Heart right ventricle (tissue), 16 donors: ENCODE data around the gene MAP2K1. TPM values are rescaled to one million over a fixed set of nuclear protein-coding genes. Genes with fewer than 3 reads are reported as not detected.

ENCODE experiments used
- ATAC-seq, 8 donors: fragments of 200-7000 bp; cut with Tn5 transposase; one replicate each; pipeline ENCODE4 v1.9.1; 2020; ENCODE audit warnings: mild to moderate bottlenecking in 8 of 8, moderate library complexity in 8 of 8, moderate number of reproducible peaks in 1 of 8
- DNase-seq, 2 donors: peaks; one replicate each; pipeline ENCODE4 v3.0.0-alpha.2; 2020
- H3K27ac ChIP-seq, 10 donors: fragments of 200-600 bp; sonication (generic) in 2 of 10; one replicate each; pipeline versions ENCODE4 v1.5.0 to v1.8.0; 2020 to 2022; ENCODE audit warnings: mild to moderate bottlenecking in 3 of 10
- H3K27me3 ChIP-seq, 7 donors: fragments of 200-600 bp; one replicate each; pipeline ENCODE4 v1.8.0; 2021 to 2022; ENCODE audit warnings: mild to moderate bottlenecking in 2 of 7
- H3K36me3 ChIP-seq, 9 donors: fragments of 200-600 bp; sonication (generic) in 1 of 9; one replicate each; pipeline versions ENCODE4 v1.5.0 to v1.8.0; 2020 to 2022; ENCODE audit warnings: mild to moderate bottlenecking in 2 of 9
- H3K4me1 ChIP-seq, 9 donors: fragments of 200-600 bp; sonication (generic) in 1 of 9; one replicate each; pipeline versions ENCODE4 v1.5.0 to v1.8.0; 2020 to 2022; ENCODE audit warnings: mild to moderate bottlenecking in 4 of 9
- H3K4me3 ChIP-seq, 10 donors: fragments of 200-600 bp; sonication (generic) in 2 of 10; one replicate each; pipeline versions ENCODE4 v1.5.0 to v1.8.0; 2020 to 2022; ENCODE audit warnings: mild to moderate bottlenecking in 7 of 10, moderate library complexity in 2 of 10
- H3K9me3 ChIP-seq, 11 donors: fragments of 200-600 bp in 10 of 11; sonication (generic) in 2 of 11; one replicate each; pipeline versions ENCODE4 v1.5.0 to v1.8.0; 2013 to 2022; ENCODE audit warnings: mild to moderate bottlenecking in 2 of 11, control low read depth in 1 of 11, moderate library complexity in 1 of 11
- CTCF ChIP-seq, 9 donors: fragments of 200-600 bp; sonication (generic) in 2 of 9; IDR thresholded peaks; one replicate each; pipeline versions ENCODE4 v1.5.0 to v1.8.0; 2021 to 2022; ENCODE audit warnings: antibody characterized with exemption in 9 of 9, mild to moderate bottlenecking in 5 of 9, moderate library complexity in 1 of 9
- WGBS, 2 donors: extraction: QIAGEN DNeasy Blood & Tissue Kit; methylation state at CpG; one replicate each; pipeline ENCODE4 v1.1.7; 2013; ENCODE audit warnings: inconsistent platforms in 1 of 2; 5-methylcytosine and 5-hydroxymethylcytosine counted together
- intact Hi-C, 10 donors: fragments of 100-400 bp; cut with DNase I; formaldehyde crosslinking; loops; one replicate each; pipeline versions ENCODE4 v1.11.1 to v1.14.2; 2022
- microRNA-seq, 2 donors: library from miRNA; unstranded; fragments of <30 nt; microRNA quantifications; one replicate each; pipeline ENCODE4 v1.2.0, GENCODE V29; 2021
- polyA plus RNA-seq, 2 donors: library from polyadenylated mRNA; stranded (reverse); fragments of 200-250 nt; gene quantifications; one replicate each; pipeline ENCODE4 v1.2.3, GENCODE V29; 2013
- total RNA-seq, 10 donors: library from RNA; stranded (reverse); fragmentation: NEBNext Ultra II Directional in 3 of 10; extraction: Animal tissue kit (Norgen Biotek cat#: 25700) in 3 of 10; gene quantifications; one replicate each; pipeline versions ENCODE4 v1.2.1 to v1.2.4, GENCODE V29; 2021 to 2023
- donor health status: Arrhythmogenic right ventricular cardiomyopathy.
- donor health status: ischemic (EF 13 %, LVEDD 7.1; RV severe dilation, severe dysfunction).
- donor health status: healthy with polysubstance abuse.
- donor health status: DM: no; HTN: yes; CAD: no.
- donor health status: DM: no; HTN: no; CAD: no.
- donor health status: ischemic (EF 25% LVEDD 6.9; RV normal size, moderate dysfunction).
- donor health status: ischemic (EF 25% LVEDD 5.7; RV mildly dilated, moderate dysfunction).
- donor health status: healthy.
- donor health status: DM: yes; HTN: yes; CAD: no.
- donor health status: Ischemic cardiomyopathy.
- donor health status: ischemic (EF 35%, LVEDD 5.7; RV mildly dilated, moderate dysfunction).
- donor health status: nonischemic (EF 11% LVEDD 7.7; RV severe dilation, severe dysfunction).
- donor health status: DM: yes; HTN: yes; CAD: no.
- donor health status: PGD.
- donor health status: ischemic (EF 29% LVEDD 5.4; RV normal size, mild dysfunction).
- donor health status: nonischemic (EF 23%, LVEDD 6.1; RV moderate dilation, normal function).

Gene MAP2K1
- total and polyA plus RNA-seq, 12 donors: 7.5 to 106 (median 44.7) TPM

- ATAC-seq (no peak), DNase-seq (no peak)
- intact Hi-C loops: no loop called here
- WGBS, 2 donors: 88 to 93% methylated on average over 4 of the region's 4 CpGs
- Histone ChIP-seq H3K27ac (no peak overlapping the region), H3K9me3 (no peaks in the 10 kb centered on the region), H3K4me1 (no peaks in the 10 kb centered on the region), H3K4me3 (no peak overlapping the region), H3K36me3 (peaks cover 0 to 87% (median 0%) of the 10 kb centered on the region in 9 donors), H3K27me3 (no peaks in the 10 kb centered on the region)
- no peak for TF ChIP-seq CTCF (IDR thresholded peaks at IDR 0.05)
Observed at GRCh38 chr15:66524838-66525237, 138.1 kb downstream of the MAP2K1 start.

GRCh38 chr15:66535056-66535455 lies 148.3 kb downstream of the MAP2K1 start:
- no peak for TF ChIP-seq CTCF (IDR thresholded peaks at IDR 0.05)
- intact Hi-C loops: no loop called here
- Histone ChIP-seq H3K27ac (no peak overlapping the region), H3K27me3 (no peaks in the 10 kb centered on the region), H3K4me1 (no peaks in the 10 kb centered on the region), H3K9me3 (no peaks in the 10 kb centered on the region), H3K4me3 (no peak overlapping the region), H3K36me3 (peaks cover 0 to 80% (median 0%) of the 10 kb centered on the region in 9 donors)
- WGBS, 2 donors: 92 to 93% methylated on average over 9 of the region's 9 CpGs
- DNase-seq (no peak), ATAC-seq (no peak)

Small RNA genes within 50 kb of the gene (microRNA-seq; reads per million reads assigned to microRNA genes)
- gene MIR4512: 0 reads per million in 2 donors

Other genes with a start within 250 kb of the MAP2K1 start
- gene MEGF11, start 133.2 kb upstream of the MAP2K1 start, total RNA-seq: not detected
- gene MEGF11, start 133.2 kb upstream of the MAP2K1 start, polyA plus RNA-seq: under 1 TPM in 1 of 2 donors, not detected in 1; 0.03 TPM
- gene DIS3L, start 93.3 kb upstream of the MAP2K1 start, total RNA-seq: 10 to 100 TPM; 30.3 to 49.6 (median 39.5) TPM
- 10 to 100 TPM; 10.6 to 13.6 TPM for gene DIS3L, start 93.3 kb upstream of the MAP2K1 start, polyA plus RNA-seq
- 1 to 10 TPM; 2.4 to 5.4 (median 3.4) TPM for gene TIPIN, start 30.2 kb upstream of the MAP2K1 start, total RNA-seq
- gene TIPIN, start 30.2 kb upstream of the MAP2K1 start, polyA plus RNA-seq: 1 to 10 TPM; 2.9 to 4.5 TPM
- 10 to 100 TPM; 28.5 to 41.6 (median 33.9) TPM for gene SNAPC5, start 110.8 kb downstream of the MAP2K1 start, total RNA-seq
- gene SNAPC5, start 110.8 kb downstream of the MAP2K1 start, polyA plus RNA-seq: 10 to 100 TPM; 32.8 to 48.8 TPM
- gene RPL4, start 117.9 kb downstream of the MAP2K1 start, total RNA-seq: 1,000 to 10,000 TPM; 1,152 to 1,492 (median 1,276) TPM
- 1,000 to 10,000 TPM; 2,017 to 3,057 TPM for gene RPL4, start 117.9 kb downstream of the MAP2K1 start, polyA plus RNA-seq
- 1 to 10 TPM; 1.6 to 6.6 (median 2.3) TPM for gene ZWILCH, start 118.4 kb downstream of the MAP2K1 start, total RNA-seq
- 1 to 10 TPM; 1.5 to 2.9 TPM for gene ZWILCH, start 118.4 kb downstream of the MAP2K1 start, polyA plus RNA-seq
- under 1 TPM in 1 of 10 donors, not detected in 9; 0.16 TPM for gene LCTL, start 179.1 kb downstream of the MAP2K1 start, total RNA-seq
- not detected for gene LCTL, start 179.1 kb downstream of the MAP2K1 start, polyA plus RNA-seq